OCI-LY1 (cell line): ENCODE results near the gene RRH.

ENCODE experiments used
- EZH2 ChIP-seq: fragments of 200-600 bp; sonication (generic), shearing (Covaris generic); IDR thresholded peaks from 2 replicates; pipeline ENCODE4 v1.8.0; 2017; ENCODE audit warnings: borderline replicate concordance, mixed run types, mild to moderate bottlenecking, antibody characterized with exemption, low read length, moderate library complexity, mixed read lengths
- TF ChIP-seq, protein P1 (sequence below): fragments of 200-600 bp; sonication (generic), shearing (Covaris generic); IDR thresholded peaks from 2 replicates; pipeline ENCODE4 v1.5.1; 2017; ENCODE audit warnings: mild to moderate bottlenecking, antibody characterized with exemption, low read length, moderate library complexity, mixed read lengths

- TF ChIP-seq, protein P1, sequence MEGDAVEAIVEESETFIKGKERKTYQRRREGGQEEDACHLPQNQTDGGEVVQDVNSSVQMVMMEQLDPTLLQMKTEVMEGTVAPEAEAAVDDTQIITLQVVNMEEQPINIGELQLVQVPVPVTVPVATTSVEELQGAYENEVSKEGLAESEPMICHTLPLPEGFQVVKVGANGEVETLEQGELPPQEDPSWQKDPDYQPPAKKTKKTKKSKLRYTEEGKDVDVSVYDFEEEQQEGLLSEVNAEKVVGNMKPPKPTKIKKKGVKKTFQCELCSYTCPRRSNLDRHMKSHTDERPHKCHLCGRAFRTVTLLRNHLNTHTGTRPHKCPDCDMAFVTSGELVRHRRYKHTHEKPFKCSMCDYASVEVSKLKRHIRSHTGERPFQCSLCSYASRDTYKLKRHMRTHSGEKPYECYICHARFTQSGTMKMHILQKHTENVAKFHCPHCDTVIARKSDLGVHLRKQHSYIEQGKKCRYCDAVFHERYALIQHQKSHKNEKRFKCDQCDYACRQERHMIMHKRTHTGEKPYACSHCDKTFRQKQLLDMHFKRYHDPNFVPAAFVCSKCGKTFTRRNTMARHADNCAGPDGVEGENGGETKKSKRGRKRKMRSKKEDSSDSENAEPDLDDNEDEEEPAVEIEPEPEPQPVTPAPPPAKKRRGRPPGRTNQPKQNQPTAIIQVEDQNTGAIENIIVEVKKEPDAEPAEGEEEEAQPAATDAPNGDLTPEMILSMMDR = no peak
- no peak for TF ChIP-seq EZH2
These were observed 50.6 kb downstream of the RRH start for GRCh38 chr4:109878355-109878754.
